Smooth muscle cell (in vitro differentiated cells): Measurements from ENCODE around the gene TMEM81. TPM values are rescaled to one million over a fixed set of nuclear protein-coding genes. Genes with fewer than 3 reads are reported as not detected.

ENCODE experiments used
- DNase-seq: peaks from one replicate; lab custom pipeline; 2025; ENCODE audit not compliant: unreplicated experiment; lab: John Stamatoyannopoulos, UW
- H2AFZ ChIP-seq: fragments of 200-600 bp; sonication (generic); 2 replicates; pipeline ENCODE4 v1.6.0; 2016; ENCODE audit warnings: antibody characterized with exemption, low read depth, mild to moderate bottlenecking
- H3F3A ChIP-seq: fragments of 200-600 bp; sonication (generic); 2 replicates; pipeline ENCODE4 v1.6.0; 2017; ENCODE audit warnings: antibody characterized with exemption, low read depth
- H3K27ac ChIP-seq: fragments of 200-600 bp; sonication (generic); 2 replicates; pipeline ENCODE4 v1.5.1; 2016; ENCODE audit warnings: low read depth, mild to moderate bottlenecking
- H3K27me3 ChIP-seq: fragments of 200-600 bp; sonication (generic); 2 replicates; pipeline ENCODE4 v1.6.1; 2016; ENCODE audit warnings: low read depth, mild to moderate bottlenecking
- H3K36me3 ChIP-seq: fragments of 200-600 bp; sonication (generic); 2 replicates; pipeline ENCODE4 v1.5.1; 2016; ENCODE audit warnings: low read depth
- H3K4me1 ChIP-seq: fragments of 200-600 bp; sonication (generic); 2 replicates; pipeline ENCODE4 v1.5.1; 2016; ENCODE audit warnings: low read depth
- H3K4me2 ChIP-seq: fragments of 200-600 bp; sonication (generic); 2 replicates; pipeline ENCODE4 v1.6.0; 2016; ENCODE audit warnings: mild to moderate bottlenecking
- H3K4me3 ChIP-seq: fragments of 200-600 bp; sonication (generic); 2 replicates; pipeline ENCODE4 v1.5.1; 2016; ENCODE audit warnings: mild to moderate bottlenecking
- H3K79me2 ChIP-seq: fragments of 200-600 bp; sonication (generic); 2 replicates; pipeline ENCODE4 v1.6.0; 2016; ENCODE audit warnings: low read depth, mild to moderate bottlenecking
- H3K9ac ChIP-seq: fragments of 200-600 bp; sonication (generic); 2 replicates; pipeline ENCODE4 v1.6.0; 2016; ENCODE audit warnings: low read depth
- H3K9me3 ChIP-seq: fragments of 200-600 bp; sonication (generic); replicated peaks from 2 replicates; pipeline ENCODE4 v1.5.1; 2016; ENCODE audit warnings: low read depth
- H4K20me1 ChIP-seq: fragments of 200-600 bp; sonication (generic); 2 replicates; pipeline ENCODE4 v1.6.0; 2016; ENCODE audit warnings: low read depth
- CTCF ChIP-seq: fragments of 200-600 bp; sonication (generic); IDR thresholded peaks from 2 replicates; pipeline ENCODE4 v1.5.1; 2017; ENCODE audit warnings: borderline replicate concordance, mild to moderate bottlenecking, antibody characterized with exemption; ENCODE audit not compliant: insufficient read depth, poor library complexity, severe bottlenecking
- WGBS: methylation state at CpG from one replicate; pipeline ENCODE4 v1.1.7; 2016; ENCODE audit warnings: low lambda C conversion rate; 5-methylcytosine and 5-hydroxymethylcytosine counted together
- polyA plus RNA-seq: library from polyadenylated mRNA; unstranded; fragments of >200 nt; fragmentation: Nextera tagmentation; extraction: Ambion mirVana; gene quantifications from 2 replicates; pipeline ENCODE4 v1.2.1, GENCODE V29; 2016
- total RNA-seq: library from RNA; depleted of rRNA; stranded (reverse); fragments of >200 nt; gene quantifications from 2 replicates; pipeline ENCODE4 v1.2.3, GENCODE V29; 2014

Gene TMEM81
- total and polyA plus RNA-seq, 2 experiments from 2014 or later = 1.8 to 1.9 TPM

GRCh38 chr1:205056956-205057568 lies 27.2 kb downstream of the TMEM81 start:
- Histone ChIP-seq H4K20me1 (no peaks in the 10 kb centered on the region), H3K27me3 (no peaks in the 10 kb centered on the region), H3K27ac (no peak overlapping the region), H3K4me1 (no peaks in the 10 kb centered on the region), H3K4me2 (no peak overlapping the region), H3K79me2 (no peaks in the 10 kb centered on the region), H3K4me3 (no peak overlapping the region), H3F3A (no peaks in the 10 kb centered on the region), H2AFZ (no peak overlapping the region), H3K9me3 (no peaks in the 10 kb centered on the region), H3K36me3 (no peaks in the 10 kb centered on the region), H3K9ac (no peak overlapping the region)
- WGBS = 90% methylated on average over 6 of the region's 6 CpGs
- TF ChIP-seq CTCF = no peak
- no peak for DNase-seq

- H3K36me3 ChIP-seq = no peaks in the 10 kb centered on the region
- H3K9ac ChIP-seq = no peak overlapping the region
- no peaks in the 10 kb centered on the region for H3K27me3 ChIP-seq
- WGBS = 79% methylated on average over 12 of the region's 13 CpGs
- H3K4me3 ChIP-seq = no peak overlapping the region
- DNase-seq = no peak
- no peak overlapping the region for H2AFZ ChIP-seq
- H3K27ac ChIP-seq = no peak overlapping the region
- H3K79me2 ChIP-seq = no peaks in the 10 kb centered on the region
- no peak overlapping the region for H3K4me2 ChIP-seq
- no peaks in the 10 kb centered on the region for H3F3A ChIP-seq
- no peaks in the 10 kb centered on the region for H4K20me1 ChIP-seq
- H3K4me1 ChIP-seq = no peaks in the 10 kb centered on the region
- no peak for TF ChIP-seq CTCF
- H3K9me3 ChIP-seq = no peaks in the 10 kb centered on the region
Observed at GRCh38 chr1:205056188-205056611, 28.1 kb downstream of the TMEM81 start.

GRCh38 chr1:205054013-205054412 lies 30.2 kb downstream of the TMEM81 start:
- no peak for DNase-seq
- Histone ChIP-seq H3K4me2 (no peak overlapping the region), H3K27ac (no peak overlapping the region), H2AFZ (no peak overlapping the region), H3K79me2 (no peaks in the 10 kb centered on the region), H4K20me1 (no peaks in the 10 kb centered on the region), H3K4me1 (no peaks in the 10 kb centered on the region), H3K27me3 (no peaks in the 10 kb centered on the region), H3K9ac (no peak overlapping the region), H3K9me3 (no peaks in the 10 kb centered on the region), H3F3A (no peaks in the 10 kb centered on the region), H3K4me3 (no peak overlapping the region), H3K36me3 (no peaks in the 10 kb centered on the region)
- WGBS = 71% methylated on average over 6 of the region's 7 CpGs
- no peak for TF ChIP-seq CTCF

- no peaks in the 10 kb centered on the region for H3K27me3 ChIP-seq
- H3F3A ChIP-seq = no peaks in the 10 kb centered on the region
- no peak overlapping the region for H2AFZ ChIP-seq
- no peaks in the 10 kb centered on the region for H3K36me3 ChIP-seq
- H3K9ac ChIP-seq = no peak overlapping the region
- H3K4me2 ChIP-seq = no peak overlapping the region
- no peaks in the 10 kb centered on the region for H4K20me1 ChIP-seq
- H3K9me3 ChIP-seq = no peaks in the 10 kb centered on the region
- H3K79me2 ChIP-seq = no peaks in the 10 kb centered on the region
- WGBS = 95% methylated on average over 5 of the region's 5 CpGs
- H3K4me3 ChIP-seq = no peak overlapping the region
- no peak overlapping the region for H3K27ac ChIP-seq
- H3K4me1 ChIP-seq = no peaks in the 10 kb centered on the region
- TF ChIP-seq CTCF = no peak
- DNase-seq = no peak
Observed at GRCh38 chr1:205053296-205053695, 31.0 kb downstream of the TMEM81 start.
